HG03457 (cell line): ENCODE measurements around the gene SLC39A12.
"Not testable (repeated sequence)": the region's sequence is repeated elsewhere in the genome, so short reads cannot be mapped to it uniquely, and the experiment has no call there.

Experiments
- ATAC-seq: cut with Tn5 transposase; IDR thresholded peaks from one replicate; pipeline ENCODE4 v1.9.1; 2021; ENCODE audit warnings: moderate number of reproducible peaks; ENCODE audit not compliant: unreplicated experiment

SLC39A12 gene

GRCh38 chr10:17951868-17952371, at the start of gene SLC39A12:
Gene SLC39A12 (plus strand): TSS chr10:17951918. CDS start chr10:17953277, 1,359 bp downstream.
- ATAC-seq, result no peak

GRCh38 chr10:17904564-17904963, 47.2 kb upstream of the SLC39A12 start:
- no peak for ATAC-seq

GRCh38 chr10:17905491-17905890, 46.2 kb upstream of the SLC39A12 start:
- no peak for ATAC-seq

GRCh38 chr10:17906002-17906401, 45.7 kb upstream of the SLC39A12 start:
- no peak for ATAC-seq

- ATAC-seq, result no peak
These were observed 44.1 kb upstream of the SLC39A12 start for GRCh38 chr10:17907641-17908040.

GRCh38 chr10:17910125-17910789, 41.5 kb upstream of the SLC39A12 start:
- ATAC-seq, result no peak

- ATAC-seq, result no peak
These were observed 39.0 kb upstream of the SLC39A12 start for GRCh38 chr10:17912754-17913153.

- ATAC-seq, result no peak
These were observed 38.1 kb upstream of the SLC39A12 start for GRCh38 chr10:17913604-17914003.

- ATAC-seq, result no peak
These were observed 37.3 kb upstream of the SLC39A12 start for GRCh38 chr10:17914169-17915045.

- ATAC-seq, result no peak
These were observed 36.5 kb upstream of the SLC39A12 start for GRCh38 chr10:17915181-17915580.

GRCh38 chr10:17918187-17918903, 33.4 kb upstream of the SLC39A12 start:
- no peak for ATAC-seq

- no peak for ATAC-seq
These were observed 30.3 kb upstream of the SLC39A12 start for GRCh38 chr10:17921378-17921777.

- no peak for ATAC-seq
These were observed 28.0 kb upstream of the SLC39A12 start for GRCh38 chr10:17923728-17924127.

- ATAC-seq, result no peak
These were observed 8.5 kb upstream of the SLC39A12 start for GRCh38 chr10:17943033-17943745.

GRCh38 chr10:17950269-17950668, 1.4 kb upstream of the SLC39A12 start:
- not testable (repeated sequence) for ATAC-seq

GRCh38 chr10:17950726-17951125, 992 bp upstream of the SLC39A12 start:
- no peak for ATAC-seq

GRCh38 chr10:17954372-17954771, 2.7 kb downstream of the SLC39A12 start:
- ATAC-seq, result not testable (repeated sequence)

GRCh38 chr10:17954861-17955260, 3.1 kb downstream of the SLC39A12 start:
- no peak for ATAC-seq

GRCh38 chr10:17958049-17958448, 6.3 kb downstream of the SLC39A12 start:
- ATAC-seq, result no peak

GRCh38 chr10:17959870-17960269, 8.2 kb downstream of the SLC39A12 start:
- ATAC-seq, result no peak
